HCT116 (cell line): ENCODE data around the gene TMEM202. TPM values are rescaled to one million over a fixed set of nuclear protein-coding genes. Genes with fewer than 3 reads are reported as not detected.

Source experiments
- ATAC-seq: fragments of 200-7000 bp; cut with Tn5 transposase; 2 replicates; pipeline ENCODE4 v1.9.1; 2020; ENCODE audit warnings: mild to moderate bottlenecking, moderate library complexity
- BruUV-seq: library from RNA; stranded (reverse); fragments of 400-500 nt; replicated peaks from 2 replicates; lab custom pipeline; 2021; lab: Mats Ljungman, UMichigan
- CTCF ChIA-PET: fragments of 300-600 bp; sonication (Branson Sonifier 250); formaldehyde crosslinking; loops from one replicate; lab custom pipeline; 2021; ENCODE audit warnings: antibody characterized with exemption; lab: Charles Lee
- POLR2A ChIA-PET: fragments of 300-600, 350-600 bp; sonication (Branson Sonifier 250); formaldehyde crosslinking; loops from one replicate; lab custom pipeline; 2021; ENCODE audit warnings: antibody characterized with exemption; lab: Charles Lee
- RAD21 ChIA-PET, 2 experiments: fragments of 300-600 bp; sonication (Branson Sonifier 250); formaldehyde crosslinking; loops; one replicate each; lab custom pipeline; 2023; ENCODE audit warnings: low total read pairs in 2 of 2; ENCODE audit not compliant: uncharacterized antibody in 2 of 2, unreplicated experiment in 2 of 2, low non-redundant PET in 1 of 2; lab: Charles Lee
- DNase-seq: peaks from one replicate; pipeline ENCODE4 v3.0.0-alpha.2; 2010; ENCODE audit warnings: low read depth, low spot score
- H2AFZ ChIP-seq: fragments of 200-600 bp; shearing (Covaris generic), sonication (generic); 2 replicates; pipeline ENCODE4 v1.6.1; 2017; ENCODE audit warnings: low read depth, mixed run types, mixed read lengths, antibody characterized with exemption, low read length; ENCODE audit not compliant: poor library complexity, severe bottlenecking
- H3K27ac ChIP-seq: 2 replicates; pipeline ENCODE4 v1.5.1; 2012; ENCODE audit warnings: low read depth, low read length
- H3K27me3 ChIP-seq: fragments of 200-600 bp; sonication (generic); 2 replicates; pipeline ENCODE4 v1.6.1; 2016; ENCODE audit warnings: mixed run types, low read length, mixed read lengths; ENCODE audit not compliant: insufficient read depth
- H3K36me3 ChIP-seq, 2 experiments: fragments of 200-500 bp in 1 of 2; fragments of 200-600 bp in 1 of 2; sonication (Bioruptor generic) in 1 of 2; sonication (generic) in 1 of 2; 2 replicates each; pipeline versions ENCODE4 v1.5.1 to v1.6.1; 2014 to 2016; ENCODE audit warnings: low read length in 2 of 2, inconsistent platforms in 1 of 2, mixed read lengths in 1 of 2, mixed run types in 1 of 2; ENCODE audit not compliant: insufficient read depth in 2 of 2, control insufficient read depth in 1 of 2
- H3K4me1 ChIP-seq, 2 experiments: fragments of 200-600 bp in 1 of 2; sonication (generic) in 1 of 2; 2 replicates each; pipeline versions ENCODE4 v1.5.1 to v1.6.1; 2012 to 2017; ENCODE audit warnings: low read length in 2 of 2, inconsistent platforms in 1 of 2, mild to moderate bottlenecking in 1 of 2, mixed read lengths in 1 of 2, mixed run types in 1 of 2, moderate library complexity in 1 of 2; ENCODE audit not compliant: insufficient read depth in 2 of 2, control insufficient read depth in 1 of 2
- H3K4me2 ChIP-seq: fragments of 200-600 bp; sonication (generic); 2 replicates; pipeline ENCODE4 v1.6.1; 2017; ENCODE audit warnings: mixed run types, low read length, mixed read lengths
- H3K4me3 ChIP-seq, 2 experiments: fragments of 200-600 bp in 1 of 2; sonication (generic) in 1 of 2; replicated peaks in 1 of 2; 2 replicates each; pipeline ENCODE4 v1.5.1; 2011 to 2016; ENCODE audit warnings: low read length in 2 of 2, control low read depth in 1 of 2, low read depth in 1 of 2, mild to moderate bottlenecking in 1 of 2, mixed read lengths in 1 of 2, mixed run types in 1 of 2
- H3K79me2 ChIP-seq: fragments of 200-600 bp; sonication (generic); 2 replicates; pipeline ENCODE4 v1.6.1; 2017; ENCODE audit warnings: mild to moderate bottlenecking, mixed run types, low read length, moderate library complexity, mixed read lengths; ENCODE audit not compliant: insufficient read depth
- H3K9ac ChIP-seq: fragments of 200-600 bp; sonication (generic); 2 replicates; pipeline ENCODE4 v1.6.1; 2016; ENCODE audit warnings: low read length, mixed read lengths
- H3K9me2 ChIP-seq: fragments of 200-600 bp; sonication (generic), shearing (Covaris generic); 2 replicates; pipeline ENCODE4 v1.6.1; 2017; ENCODE audit warnings: mixed run types, mild to moderate bottlenecking, moderate library complexity; ENCODE audit not compliant: insufficient read depth
- H3K9me3 ChIP-seq, 2 experiments: fragments of 200-500 bp in 1 of 2; fragments of 200-600 bp in 1 of 2; sonication (Bioruptor generic) in 1 of 2; sonication (generic) in 1 of 2; 2 replicates each; pipeline ENCODE4 v1.6.1; 2014 to 2017; ENCODE audit warnings: low read length in 2 of 2, mixed read lengths in 2 of 2, inconsistent platforms in 1 of 2, low read depth in 1 of 2, mild to moderate bottlenecking in 1 of 2, mixed run types in 1 of 2, moderate library complexity in 1 of 2; ENCODE audit not compliant: control insufficient read depth in 1 of 2, insufficient read depth in 1 of 2
- H4K20me1 ChIP-seq: fragments of 200-600 bp; sonication (generic), shearing (Covaris generic); 2 replicates; pipeline ENCODE4 v1.6.1; 2017; ENCODE audit warnings: mixed run types, mild to moderate bottlenecking, moderate library complexity; ENCODE audit not compliant: insufficient read depth
- CEBPB ChIP-seq: IDR thresholded peaks from 2 replicates; pipeline ENCODE4 v1.6.1; 2012; ENCODE audit warnings: low read depth
- EZH2 ChIP-seq: fragments of 200-600 bp; sonication (generic); IDR thresholded peaks from 2 replicates; pipeline ENCODE4 v1.6.1; 2017; ENCODE audit warnings: antibody characterized with exemption, mixed run types
- EZH2phosphoT487 ChIP-seq: fragments of 200-600 bp; IDR thresholded peaks from 2 replicates; pipeline ENCODE4 v1.6.1; 2018; ENCODE audit warnings: antibody characterized with exemption, borderline replicate concordance
- JUND ChIP-seq: IDR thresholded peaks from 2 replicates; pipeline ENCODE4 v1.6.1; 2012
- POLR2A ChIP-seq: IDR thresholded peaks from 2 replicates; pipeline ENCODE4 v1.7.0; 2011; ENCODE audit warnings: borderline replicate concordance; ENCODE audit not compliant: insufficient read depth, insufficient read length; ENCODE audit errors: extremely low read depth
- RAD21 ChIP-seq: IDR thresholded peaks from 2 replicates; pipeline ENCODE4 v1.6.1; 2012; ENCODE audit warnings: low read depth, mild to moderate bottlenecking
- REST ChIP-seq: IDR thresholded peaks from 2 replicates; pipeline ENCODE4 v1.6.1; 2012; ENCODE audit warnings: low read depth
- SIN3A ChIP-seq: IDR thresholded peaks from 2 replicates; pipeline ENCODE4 v1.6.1; 2012; ENCODE audit warnings: low read depth
- ZFX ChIP-seq: fragments of 450-650 bp; IDR thresholded peaks from 2 replicates; pipeline ENCODE4 v1.6.1; 2017
- ZNF274 ChIP-seq: fragments of 200-500 bp; sonication (Bioruptor generic); IDR thresholded peaks from 2 replicates; pipeline ENCODE4 v1.6.1; 2014; ENCODE audit warnings: mild to moderate bottlenecking, low read depth, low read length, inconsistent platforms
- intact Hi-C: fragments of 100-400 bp; cut with micrococcal nuclease; formaldehyde crosslinking; loops from 2 replicates; pipeline ENCODE4 v1.10.0; 2022
- total RNA-seq: library from RNA; stranded (reverse); gene quantifications from one replicate; pipeline ENCODE4 v1.2.1, GENCODE V29; 2021; ENCODE audit not compliant: unreplicated experiment
- TF ChIP-seq, protein P1 (sequence below): IDR thresholded peaks from 2 replicates; pipeline ENCODE4 v1.6.1; 2012

Gene TMEM202
- total RNA-seq, 1 experiment from 2014 or later, result not detected

- H2AFZ ChIP-seq, result no peak overlapping the region
- H3K27ac ChIP-seq, result no peak overlapping the region
- H3K4me3 ChIP-seq, result no peak overlapping the region
- RAD21 ChIA-PET, result no interaction called here
- H3K27me3 ChIP-seq, result no peaks in the 10 kb centered on the region
- intact Hi-C loops, result no loop called here
- H3K79me2 ChIP-seq, result no peaks in the 10 kb centered on the region
- no TSS peak for BruUV-seq
- CTCF ChIA-PET, result no interaction called here
- H3K36me3 ChIP-seq, result no peaks in the 10 kb centered on the region
- no peak for TF ChIP-seq JUND
- no peak for TF ChIP-seq SIN3A
- no peak for TF ChIP-seq EZH2phosphoT487
- TF ChIP-seq REST, result no peak
- no peak for TF ChIP-seq EZH2
- no peak for TF ChIP-seq CEBPB
- no peak overlapping the region for H3K9ac ChIP-seq
- H3K4me2 ChIP-seq, result no peak overlapping the region
- no peak for DNase-seq
- H3K4me1 ChIP-seq, result no peaks in the 10 kb centered on the region
- H3K9me2 ChIP-seq, result no peaks in the 10 kb centered on the region
- ATAC-seq, result no peak
- no peaks in the 10 kb centered on the region for H4K20me1 ChIP-seq
- POLR2A ChIA-PET, result no interaction called here
- no peaks in the 10 kb centered on the region for H3K9me3 ChIP-seq
These were observed 52.7 kb downstream of the TMEM202 start for GRCh38 chr15:72450805-72451204.

DNA sequence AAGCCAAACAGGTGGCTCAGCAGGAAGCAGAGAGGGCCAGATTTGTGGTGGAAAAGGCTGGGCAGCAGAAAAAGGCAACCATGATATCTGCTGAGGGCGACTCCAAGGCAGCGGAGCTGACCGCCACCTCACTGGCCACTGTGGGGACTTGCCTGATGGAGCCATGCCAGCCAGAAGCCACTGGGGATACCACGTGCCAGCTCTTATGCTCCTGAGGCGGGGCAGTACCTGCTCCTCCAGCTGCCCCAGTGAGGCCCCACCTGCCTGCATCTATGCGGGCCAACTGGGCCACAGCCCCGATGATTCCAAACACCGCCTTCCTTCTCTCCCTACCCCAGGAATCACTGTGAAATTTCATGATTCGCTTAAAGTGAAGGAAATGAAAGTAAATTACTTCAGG lies 53.1 kb downstream of the TMEM202 start:
- no peaks in the 10 kb centered on the region for H4K20me1 ChIP-seq
- no peaks in the 10 kb centered on the region for H3K9me2 ChIP-seq
- H3K79me2 ChIP-seq, result no peaks in the 10 kb centered on the region
- no peak overlapping the region for H2AFZ ChIP-seq
- DNase-seq, result no peak
- no peaks in the 10 kb centered on the region for H3K27me3 ChIP-seq
- intact Hi-C loops, result no loop called here
- RAD21 ChIA-PET, result no interaction called here
- CTCF ChIA-PET, result no interaction called here
- no peaks in the 10 kb centered on the region for H3K4me1 ChIP-seq
- H3K9me3 ChIP-seq, result no peaks in the 10 kb centered on the region
- H3K4me2 ChIP-seq, result no peak overlapping the region
- ATAC-seq, result no peak
- POLR2A ChIA-PET, result no interaction called here
- H3K36me3 ChIP-seq, result no peaks in the 10 kb centered on the region
- H3K9ac ChIP-seq, result no peak overlapping the region
- no TSS peak for BruUV-seq
- no peak overlapping the region for H3K27ac ChIP-seq
- no peak overlapping the region for H3K4me3 ChIP-seq
- no peak for TF ChIP-seq ZFX
- TF ChIP-seq POLR2A, result no peak
- TF ChIP-seq REST, result no peak
- TF ChIP-seq, protein P1, sequence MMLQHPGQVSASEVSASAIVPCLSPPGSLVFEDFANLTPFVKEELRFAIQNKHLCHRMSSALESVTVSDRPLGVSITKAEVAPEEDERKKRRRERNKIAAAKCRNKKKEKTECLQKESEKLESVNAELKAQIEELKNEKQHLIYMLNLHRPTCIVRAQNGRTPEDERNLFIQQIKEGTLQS, result no peak
- no peak for TF ChIP-seq JUND
- TF ChIP-seq RAD21, result no peak
- no peak for TF ChIP-seq EZH2
- TF ChIP-seq ZNF274, result no peak
